ENCODE data around the gene CDH4. TPM values are rescaled to one million over a fixed set of nuclear protein-coding genes. Genes with fewer than 3 reads are reported as not detected.

Gene CDH4
- total and polyA plus RNA-seq, 8 donors = under 0.01 to 2.2 (median 0.11) TPM; not detected in 2

DNA sequence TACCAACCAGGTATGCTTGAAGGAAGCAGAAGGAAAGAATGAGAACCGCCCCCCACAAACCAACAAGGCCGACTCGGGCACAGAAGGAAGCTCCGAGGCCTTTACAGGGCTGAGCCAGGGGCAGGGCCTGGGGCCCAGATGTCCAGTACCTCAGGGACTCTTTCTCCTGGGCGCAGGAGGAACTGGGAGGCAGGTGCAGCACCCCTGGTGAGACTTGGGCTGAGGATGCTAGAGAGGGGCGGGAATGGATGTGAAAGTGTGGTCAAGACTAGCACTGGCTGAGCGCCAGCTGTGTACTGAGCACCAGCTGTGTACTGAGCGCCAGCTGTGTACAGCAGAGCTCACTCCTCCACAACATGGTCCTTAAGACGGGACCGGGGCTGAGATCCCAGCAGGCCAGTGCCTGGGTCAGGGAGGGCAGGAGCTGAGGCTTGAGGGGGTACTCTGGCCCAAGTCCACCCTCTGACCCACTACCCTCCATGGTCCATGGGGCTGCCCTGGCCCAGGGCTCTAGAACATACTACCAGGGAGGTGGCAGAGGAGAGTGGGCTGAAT lies 444.2 kb downstream of the CDH4 start:
- no peak for DNase-seq
- intact Hi-C loops (cut with DNase I; ENCODE audit: low total_unique reads) = no loop called here
- 79 to 87% (median 81%) methylated on average over 10 of the region's 10 CpGs for WGBS, 5 donors

DNA sequence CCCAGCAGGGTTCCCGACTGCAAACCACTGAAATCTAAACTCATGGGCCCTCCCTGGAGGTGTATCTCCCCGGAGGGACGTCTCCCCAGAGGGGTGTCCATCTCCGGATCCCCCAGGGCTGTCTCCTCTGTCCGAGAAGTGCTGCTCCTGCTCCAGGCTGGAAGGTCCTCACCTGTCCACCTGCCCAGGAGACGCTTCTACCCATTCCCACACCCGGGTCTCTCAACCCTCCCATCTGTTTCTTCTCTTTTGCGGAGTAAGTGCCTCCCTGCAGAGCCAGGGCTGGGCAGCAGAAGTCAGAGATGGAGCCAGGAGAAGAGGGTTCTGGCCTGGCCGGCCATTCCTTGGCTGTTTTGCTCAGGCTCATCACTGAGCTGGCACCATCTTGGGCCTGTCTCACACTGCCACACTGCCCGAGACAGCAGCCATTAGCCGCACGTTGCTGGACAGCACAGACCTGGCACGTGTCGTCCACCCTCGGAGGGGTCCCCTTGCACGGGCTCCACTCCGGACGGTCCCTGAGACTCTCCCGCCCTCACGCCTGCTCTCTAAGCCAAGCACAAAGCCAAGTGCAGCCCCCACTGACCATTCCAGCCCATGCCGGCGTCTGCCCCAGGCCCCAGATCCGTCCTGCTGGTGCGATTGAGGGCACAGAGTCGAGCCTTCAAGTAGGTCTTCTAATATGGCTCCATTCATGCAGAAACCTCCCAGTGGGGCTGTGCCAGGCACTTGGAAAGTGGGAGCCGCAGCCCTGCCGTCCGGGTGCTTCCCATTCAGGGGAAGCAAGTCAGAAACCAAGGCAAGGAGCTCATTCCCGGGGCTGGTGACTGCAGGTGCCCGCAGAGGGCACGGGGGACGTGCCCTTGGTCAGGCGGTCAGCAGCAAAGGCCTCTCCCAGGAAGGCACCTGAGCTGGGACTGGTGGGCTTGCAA lies 445.9 kb downstream of the CDH4 start:
- DNase-seq = no peak
- no peaks in the 10 kb centered on the region for H3K36me3 ChIP-seq
- H3K4me1 ChIP-seq = no peaks in the 10 kb centered on the region
- TF ChIP-seq, protein P1, sequence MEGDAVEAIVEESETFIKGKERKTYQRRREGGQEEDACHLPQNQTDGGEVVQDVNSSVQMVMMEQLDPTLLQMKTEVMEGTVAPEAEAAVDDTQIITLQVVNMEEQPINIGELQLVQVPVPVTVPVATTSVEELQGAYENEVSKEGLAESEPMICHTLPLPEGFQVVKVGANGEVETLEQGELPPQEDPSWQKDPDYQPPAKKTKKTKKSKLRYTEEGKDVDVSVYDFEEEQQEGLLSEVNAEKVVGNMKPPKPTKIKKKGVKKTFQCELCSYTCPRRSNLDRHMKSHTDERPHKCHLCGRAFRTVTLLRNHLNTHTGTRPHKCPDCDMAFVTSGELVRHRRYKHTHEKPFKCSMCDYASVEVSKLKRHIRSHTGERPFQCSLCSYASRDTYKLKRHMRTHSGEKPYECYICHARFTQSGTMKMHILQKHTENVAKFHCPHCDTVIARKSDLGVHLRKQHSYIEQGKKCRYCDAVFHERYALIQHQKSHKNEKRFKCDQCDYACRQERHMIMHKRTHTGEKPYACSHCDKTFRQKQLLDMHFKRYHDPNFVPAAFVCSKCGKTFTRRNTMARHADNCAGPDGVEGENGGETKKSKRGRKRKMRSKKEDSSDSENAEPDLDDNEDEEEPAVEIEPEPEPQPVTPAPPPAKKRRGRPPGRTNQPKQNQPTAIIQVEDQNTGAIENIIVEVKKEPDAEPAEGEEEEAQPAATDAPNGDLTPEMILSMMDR (IDR thresholded peaks at IDR 0.05) = no peak
- TF ChIP-seq POLR2A (IDR thresholded peaks at IDR 0.05) = no peak
- no peak for TF ChIP-seq POLR2AphosphoS5 (IDR thresholded peaks at IDR 0.05)
- no peak for TF ChIP-seq EP300 (IDR thresholded peaks at IDR 0.05)
- no peak overlapping the region for H3K4me3 ChIP-seq
- no peaks in the 10 kb centered on the region for H3K9me3 ChIP-seq
- peaks cover 0 to 40% (median 0%) of the 10 kb centered on the region in 3 donors for H3K27me3 ChIP-seq
- no peak overlapping the region for H3K27ac ChIP-seq
- intact Hi-C loops (cut with DNase I; ENCODE audit: low total_unique reads) = no loop called here
- WGBS, 5 donors = 85 to 92% (median 90%) methylated on average over 20 to 33 of the region's 33 CpGs

More for the DNA sequence above, 444.2 kb downstream of the CDH4 start:
- H3K4me1 ChIP-seq = no peaks in the 10 kb centered on the region
- H3K27me3 ChIP-seq = peaks cover 0 to 45% (median 0%) of the 10 kb centered on the region in 3 donors
- no peaks in the 10 kb centered on the region for H3K9me3 ChIP-seq
- no peaks in the 10 kb centered on the region for H3K36me3 ChIP-seq
- TF ChIP-seq POLR2A (IDR thresholded peaks at IDR 0.05) = no peak
- H3K27ac ChIP-seq = no peak overlapping the region
- H3K4me3 ChIP-seq = no peak overlapping the region

DNA sequence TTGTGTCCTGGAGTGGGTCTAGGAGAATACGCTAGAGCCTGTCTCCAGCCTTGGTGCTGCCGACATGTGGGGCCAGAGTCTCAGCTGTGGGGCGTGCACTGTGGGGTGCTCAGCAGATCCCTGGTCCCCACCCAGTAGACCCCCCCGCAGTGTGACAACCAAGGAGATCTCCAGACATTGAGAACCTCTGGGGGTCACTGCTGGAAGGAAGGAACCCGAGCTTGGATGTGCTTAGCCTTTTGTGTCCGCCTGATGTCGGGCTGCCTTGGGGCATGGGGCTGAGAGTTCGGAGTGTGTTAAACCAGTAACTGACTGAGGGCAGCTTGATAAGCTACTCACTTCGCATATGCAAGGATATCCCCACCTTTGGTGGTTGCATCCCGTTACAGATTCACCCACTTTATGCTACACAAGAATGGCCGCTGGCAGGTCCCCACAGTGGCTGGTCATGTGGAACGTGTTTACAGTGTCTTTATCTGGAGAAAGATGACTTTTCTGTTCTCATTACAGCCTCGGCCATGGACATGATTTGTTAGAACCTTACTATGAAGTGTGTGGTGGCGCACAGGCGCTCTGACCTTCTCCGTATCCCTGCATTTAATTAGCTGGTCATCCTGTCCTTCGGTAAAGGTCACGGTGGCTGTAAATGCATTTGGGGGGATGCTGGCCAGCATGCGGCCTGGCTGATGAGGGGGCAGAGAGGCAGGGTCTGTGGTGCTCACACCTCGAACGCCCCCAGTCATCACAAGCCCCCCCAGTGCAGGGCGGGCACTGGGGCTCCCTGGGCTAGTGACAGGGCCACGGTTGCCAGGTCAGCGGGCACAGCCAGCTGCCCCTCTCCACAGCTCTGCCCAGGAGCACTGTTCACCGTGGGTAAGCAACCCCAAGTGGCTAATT lies 446.8 kb downstream of the CDH4 start:
- intact Hi-C loops (cut with DNase I; ENCODE audit: low total_unique reads) = no loop called here
- DNase-seq = no peak

DNA sequence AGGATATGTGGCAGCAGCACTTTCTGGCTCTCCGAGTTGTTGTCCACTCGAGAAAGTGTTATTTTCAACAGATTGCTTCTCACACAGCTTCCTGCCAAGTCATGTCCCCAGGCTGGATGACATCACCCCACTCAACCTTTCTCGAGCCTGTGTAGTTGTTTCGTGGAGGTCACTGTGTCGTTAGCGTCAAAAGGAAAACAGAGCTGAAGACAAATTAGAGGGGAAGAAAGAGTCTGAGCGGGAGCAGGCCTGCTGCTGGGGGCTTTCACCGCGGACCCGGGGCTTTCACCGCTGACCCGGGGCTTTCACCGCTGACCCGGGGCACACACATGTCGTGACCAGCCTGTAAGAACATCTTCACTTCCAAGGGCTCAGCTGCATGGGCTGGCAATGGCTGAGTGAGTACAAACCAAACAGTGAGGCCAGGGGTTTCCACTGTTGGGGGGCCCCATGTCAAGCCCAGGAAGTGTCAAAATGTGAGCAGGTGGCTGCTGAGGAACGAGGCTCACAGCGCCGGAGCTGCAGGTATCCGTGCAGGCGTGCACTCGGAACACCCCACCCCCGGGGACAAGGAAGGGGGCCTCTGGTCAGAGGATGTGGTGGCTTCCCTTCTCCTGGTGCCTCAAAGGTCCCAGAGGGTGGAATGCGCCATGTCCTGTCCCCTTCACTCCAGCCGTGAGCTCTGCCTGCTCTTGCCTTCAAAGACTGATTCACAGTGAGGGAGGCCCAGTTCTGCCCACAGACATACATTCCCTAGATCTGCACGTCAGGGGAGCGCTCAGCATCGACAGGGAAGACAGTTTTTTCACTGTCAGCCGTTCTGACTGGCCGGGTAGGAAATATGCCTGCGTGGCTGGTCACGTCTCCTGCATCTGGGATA lies 447.7 kb downstream of the CDH4 start:
- WGBS, 5 donors = 63 to 69% (median 66%) methylated on average over 28 to 31 of the region's 31 CpGs
- intact Hi-C loops (cut with DNase I; ENCODE audit: low total_unique reads) = no loop called here
- peaks cover 0 to 31% (median 0%) of the 10 kb centered on the region in 3 donors for H3K27me3 ChIP-seq
- peak in 1 of 2 donors; percentile 14 for DNase-seq
- no peak overlapping the region for H3K27ac ChIP-seq
- no peak for TF ChIP-seq POLR2AphosphoS5 (IDR thresholded peaks at IDR 0.05)
- TF ChIP-seq, protein P1 (IDR thresholded peaks at IDR 0.05) = no peak
- no peak for TF ChIP-seq POLR2A (IDR thresholded peaks at IDR 0.05)
- TF ChIP-seq EP300 (IDR thresholded peaks at IDR 0.05) = no peak
- no peaks in the 10 kb centered on the region for H3K4me1 ChIP-seq
- no peak overlapping the region for H3K4me3 ChIP-seq
- H3K9me3 ChIP-seq = no peaks in the 10 kb centered on the region
- no peaks in the 10 kb centered on the region for H3K36me3 ChIP-seq

More for the DNA sequence above, 446.8 kb downstream of the CDH4 start:
- no peaks in the 10 kb centered on the region for H3K9me3 ChIP-seq
- no peak overlapping the region for H3K27ac ChIP-seq
- no peaks in the 10 kb centered on the region for H3K36me3 ChIP-seq
- no peaks in the 10 kb centered on the region for H3K4me1 ChIP-seq
- 82 to 87% (median 85%) methylated on average over 22 to 25 of the region's 25 CpGs for WGBS, 5 donors
- TF ChIP-seq, protein P1 (IDR thresholded peaks at IDR 0.05) = no peak
- H3K27me3 ChIP-seq = peaks cover 0 to 33% (median 0%) of the 10 kb centered on the region in 3 donors
- H3K4me3 ChIP-seq = no peak overlapping the region
